Osteoblast (primary cell): Measurements from ENCODE around the gene BICDL1. TPM values are rescaled to one million over a fixed set of nuclear protein-coding genes. Genes with fewer than 3 reads are reported as not detected.
"Not testable (repeated sequence)": the region's sequence is repeated elsewhere in the genome, so short reads cannot be mapped to it uniquely, and the experiment has no call there.

Experiments used
- DNase-seq: peaks from one replicate; pipeline ENCODE4 v3.0.0; 2011; ENCODE audit warnings: low spot score, mixed read lengths; ENCODE audit not compliant: insufficient read length; ENCODE audit errors: missing footprints
- H2AFZ ChIP-seq: 2 replicates; pipeline ENCODE4 v1.6.0; 2011; ENCODE audit warnings: mild to moderate bottlenecking, low read length
- H3K27ac ChIP-seq: 2 replicates; pipeline ENCODE4 v1.5.1; 2011; ENCODE audit warnings: mild to moderate bottlenecking, low read depth, low read length, moderate library complexity
- H3K27me3 ChIP-seq: 2 replicates; pipeline ENCODE4 v1.6.0; 2012; ENCODE audit warnings: mild to moderate bottlenecking, control low read depth, inconsistent platforms, low read length, moderate library complexity; ENCODE audit not compliant: insufficient read depth
- H3K36me3 ChIP-seq: 2 replicates; pipeline ENCODE4 v1.5.1; 2011; ENCODE audit warnings: mild to moderate bottlenecking, low read length, control low read depth, moderate library complexity; ENCODE audit not compliant: insufficient read depth
- H3K4me1 ChIP-seq: 2 replicates; pipeline ENCODE4 v1.5.1; 2011; ENCODE audit warnings: mild to moderate bottlenecking, low read length, control low read depth, moderate library complexity; ENCODE audit not compliant: insufficient read depth
- H3K4me2 ChIP-seq: 2 replicates; pipeline ENCODE4 v1.6.0; 2011; ENCODE audit warnings: mild to moderate bottlenecking, low read length; ENCODE audit not compliant: insufficient read depth
- H3K4me3 ChIP-seq: fragments of 200-600 bp; sonication (generic); 3 replicates; pipeline ENCODE4 v1.5.1; 2012; ENCODE audit warnings: mild to moderate bottlenecking, low read length, inconsistent platforms; ENCODE audit not compliant: insufficient read depth
- H3K79me2 ChIP-seq: 2 replicates; pipeline ENCODE4 v1.6.0; 2012; ENCODE audit warnings: mild to moderate bottlenecking, low read length, control low read depth, inconsistent platforms; ENCODE audit not compliant: insufficient read depth
- H3K9me3 ChIP-seq: 2 replicates; pipeline ENCODE4 v1.5.1; 2011; ENCODE audit warnings: low read depth, low read length, control low read depth
- H4K20me1 ChIP-seq: 2 replicates; pipeline ENCODE4 v1.6.0; 2012; ENCODE audit warnings: mild to moderate bottlenecking, low read length, control low read depth; ENCODE audit not compliant: insufficient read depth
- CTCF ChIP-seq: IDR thresholded peaks from 2 replicates; pipeline ENCODE4 v1.5.1; 2011; ENCODE audit warnings: mild to moderate bottlenecking, low read depth, low read length, moderate library complexity; ENCODE audit errors: extremely low read depth
- total RNA-seq: library from RNA; depleted of rRNA; stranded (reverse); fragments of >200 nt; gene quantifications from 2 replicates; pipeline ENCODE4 v1.2.3, GENCODE V29; 2012

Gene BICDL1
- total RNA-seq, 1 donor = not detected

GRCh38 chr12:120010661-120011230 lies 21.7 kb downstream of the BICDL1 start:
- Histone ChIP-seq H3K79me2 (no peaks in the 10 kb centered on the region), H3K4me2 (no peak overlapping the region), H3K27me3 (peaks cover 7% of the 10 kb centered on the region), H4K20me1 (no peaks in the 10 kb centered on the region), H3K36me3 (no peaks in the 10 kb centered on the region), H3K27ac (no peak overlapping the region), H3K4me1 (no peaks in the 10 kb centered on the region), H3K4me3 (no peak overlapping the region), H3K9me3 (no peaks in the 10 kb centered on the region), H2AFZ (no peak overlapping the region)
- no peak for DNase-seq
- no peak for TF ChIP-seq CTCF

- H4K20me1 ChIP-seq = no peaks in the 10 kb centered on the region
- DNase-seq = no peak
- H3K4me2 ChIP-seq = no peak overlapping the region
- H2AFZ ChIP-seq = no peak overlapping the region
- peaks cover 5% of the 10 kb centered on the region for H3K27me3 ChIP-seq
- H3K27ac ChIP-seq = no peak overlapping the region
- H3K9me3 ChIP-seq = no peaks in the 10 kb centered on the region
- H3K4me1 ChIP-seq = no peaks in the 10 kb centered on the region
- H3K4me3 ChIP-seq = no peak overlapping the region
- no peak for TF ChIP-seq CTCF
- H3K36me3 ChIP-seq = no peaks in the 10 kb centered on the region
- H3K79me2 ChIP-seq = no peaks in the 10 kb centered on the region
Observed at GRCh38 chr12:120012067-120012621, 23.1 kb downstream of the BICDL1 start.

- H3K4me1 ChIP-seq = no peaks in the 10 kb centered on the region
- no peak overlapping the region for H3K4me3 ChIP-seq
- H3K36me3 ChIP-seq = no peaks in the 10 kb centered on the region
- H4K20me1 ChIP-seq = no peaks in the 10 kb centered on the region
- no peaks in the 10 kb centered on the region for H3K9me3 ChIP-seq
- no peak overlapping the region for H2AFZ ChIP-seq
- DNase-seq = no peak
- H3K4me2 ChIP-seq = no peak overlapping the region
- H3K27me3 ChIP-seq = peaks cover 4% of the 10 kb centered on the region
- H3K27ac ChIP-seq = no peak overlapping the region
- no peaks in the 10 kb centered on the region for H3K79me2 ChIP-seq
- no peak for TF ChIP-seq CTCF
Observed at GRCh38 chr12:120013659-120014380, 24.8 kb downstream of the BICDL1 start.

GRCh38 chr12:120014381-120014735 lies 25.3 kb downstream of the BICDL1 start:
- not testable (repeated sequence) for DNase-seq, H3K36me3 ChIP-seq, H4K20me1 ChIP-seq, H3K27ac ChIP-seq, H2AFZ ChIP-seq, H3K9me3 ChIP-seq, H3K4me1 ChIP-seq, H3K79me2 ChIP-seq, H3K4me3 ChIP-seq, H3K4me2 ChIP-seq, H3K27me3 ChIP-seq
